ENCODE results near the gene AMBRA1. TPM values are rescaled to one million over a fixed set of nuclear protein-coding genes. Genes with fewer than 3 reads are reported as not detected.
"Not testable (repeated sequence)": the region's sequence is repeated elsewhere in the genome, so short reads cannot be mapped to it uniquely, and the experiment has no call there.

AMBRA1 gene
- total RNA-seq, 4 donors from 2014 or later = 20.0 to 28.9 (median 26.0) TPM

DNA sequence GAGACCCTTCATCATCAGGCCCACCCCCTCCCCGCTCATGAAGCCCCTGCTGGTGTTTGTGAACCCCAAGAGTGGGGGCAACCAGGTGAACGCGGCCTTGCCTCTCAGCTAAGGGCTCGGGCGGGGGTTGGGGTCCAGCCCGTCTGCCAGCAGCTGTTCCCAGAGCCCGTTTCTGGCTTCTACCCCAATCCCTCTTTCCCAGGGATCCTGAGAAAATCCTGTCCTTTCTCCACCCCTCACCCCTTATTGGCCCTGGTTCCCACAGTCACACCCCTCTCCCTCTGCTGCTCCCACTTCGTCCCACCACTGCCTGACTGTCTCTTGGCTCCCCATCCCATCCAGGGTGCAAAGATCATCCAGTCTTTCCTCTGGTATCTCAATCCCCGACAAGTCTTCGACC, 221.7 kb downstream of the AMBRA1 start:
- Histone ChIP-seq H3K27me3 (no peaks in the 10 kb centered on the region), H3K4me3 (no peak overlapping the region), H3K36me3 (peaks cover 33 to 95% (median 89%) of the 10 kb centered on the region in 4 donors), H3K27ac (replicated peaks in 1 of 4) (no peak overlapping the region), H3K4me1 (peaks cover 8 to 16% (median 12%) of the 10 kb centered on the region in 4 donors), H3K9me3 (no peaks in the 10 kb centered on the region)
- intact Hi-C loops (cut with DNase I) = no loop called here
- DNase-seq (ENCODE audit: extremely low spot score) = no peak
- no peak for TF ChIP-seq EP300 (IDR thresholded peaks at IDR 0.05)
- TF ChIP-seq, protein P1, sequence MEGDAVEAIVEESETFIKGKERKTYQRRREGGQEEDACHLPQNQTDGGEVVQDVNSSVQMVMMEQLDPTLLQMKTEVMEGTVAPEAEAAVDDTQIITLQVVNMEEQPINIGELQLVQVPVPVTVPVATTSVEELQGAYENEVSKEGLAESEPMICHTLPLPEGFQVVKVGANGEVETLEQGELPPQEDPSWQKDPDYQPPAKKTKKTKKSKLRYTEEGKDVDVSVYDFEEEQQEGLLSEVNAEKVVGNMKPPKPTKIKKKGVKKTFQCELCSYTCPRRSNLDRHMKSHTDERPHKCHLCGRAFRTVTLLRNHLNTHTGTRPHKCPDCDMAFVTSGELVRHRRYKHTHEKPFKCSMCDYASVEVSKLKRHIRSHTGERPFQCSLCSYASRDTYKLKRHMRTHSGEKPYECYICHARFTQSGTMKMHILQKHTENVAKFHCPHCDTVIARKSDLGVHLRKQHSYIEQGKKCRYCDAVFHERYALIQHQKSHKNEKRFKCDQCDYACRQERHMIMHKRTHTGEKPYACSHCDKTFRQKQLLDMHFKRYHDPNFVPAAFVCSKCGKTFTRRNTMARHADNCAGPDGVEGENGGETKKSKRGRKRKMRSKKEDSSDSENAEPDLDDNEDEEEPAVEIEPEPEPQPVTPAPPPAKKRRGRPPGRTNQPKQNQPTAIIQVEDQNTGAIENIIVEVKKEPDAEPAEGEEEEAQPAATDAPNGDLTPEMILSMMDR (IDR thresholded peaks at IDR 0.05) = no peak
- TF ChIP-seq POLR2A (IDR thresholded peaks at IDR 0.05; ENCODE audit: low read depth) = no peak
- no peak for TF ChIP-seq POLR2AphosphoS5 (IDR thresholded peaks at IDR 0.05)
- WGBS = 81% methylated on average over 6 of the region's 10 CpGs

DNA sequence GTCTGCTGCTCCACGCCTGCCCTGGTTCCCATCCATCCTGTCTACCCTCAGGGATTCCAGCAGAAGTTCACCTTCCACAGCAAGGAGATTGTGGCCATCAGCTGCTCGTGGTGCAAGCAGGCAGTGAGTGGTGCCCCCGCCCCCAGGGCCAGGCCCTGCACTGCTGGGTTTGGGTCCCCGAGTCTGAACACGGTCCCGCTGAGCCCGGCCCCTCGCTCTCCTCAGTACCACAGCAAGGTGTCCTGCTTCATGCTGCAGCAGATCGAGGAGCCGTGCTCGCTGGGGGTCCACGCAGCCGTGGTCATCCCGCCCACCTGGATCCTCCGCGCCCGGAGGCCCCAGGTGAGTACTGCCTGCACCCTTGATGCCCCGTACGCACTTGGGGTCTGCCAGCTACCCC, 222.6 kb downstream of the AMBRA1 start:
- peaks cover 26 to 92% (median 80%) of the 10 kb centered on the region in 4 donors for H3K36me3 ChIP-seq

GRCh38 chr11:46370253-46370652, 223.6 kb downstream of the AMBRA1 start:
- Histone ChIP-seq H3K36me3 (peaks cover 16 to 82% (median 70%) of the 10 kb centered on the region in 4 donors), H3K9me3 (no peaks in the 10 kb centered on the region), H3K4me1 (peaks cover 12 to 32% (median 16%) of the 10 kb centered on the region in 4 donors), H3K27ac (replicated peaks in 1 of 4) (no peak overlapping the region), H3K27me3 (no peaks in the 10 kb centered on the region), H3K4me3 (no peak overlapping the region)
- TF ChIP-seq, protein P1 (IDR thresholded peaks at IDR 0.05) = no peak
- intact Hi-C loops (cut with DNase I) = no loop called here
- WGBS = 87% methylated on average over 13 of the region's 13 CpGs
- DNase-seq (ENCODE audit: extremely low spot score) = no peak

More for the DNA sequence above, 222.6 kb downstream of the AMBRA1 start:
- H3K9me3 ChIP-seq; DNase-seq (ENCODE audit: extremely low spot score); H3K27ac ChIP-seq (replicated peaks in 1 of 4); intact Hi-C loops (cut with DNase I); H3K27me3 ChIP-seq; H3K4me3 ChIP-seq: not testable (repeated sequence)
- WGBS = 89% methylated on average over 9 of the region's 19 CpGs
- peaks cover 12 to 24% (median 16%) of the 10 kb centered on the region in 4 donors for H3K4me1 ChIP-seq

- no peaks in the 10 kb centered on the region for H3K9me3 ChIP-seq
- H3K27ac ChIP-seq (replicated peaks in 1 of 4) = no peak overlapping the region
- H3K36me3 ChIP-seq = peaks cover 9 to 75% (median 64%) of the 10 kb centered on the region in 4 donors
- TF ChIP-seq EP300 (IDR thresholded peaks at IDR 0.05) (no peak), POLR2AphosphoS5 (IDR thresholded peaks at IDR 0.05) (no peak)
- TF ChIP-seq, protein P1 (IDR thresholded peaks at IDR 0.05) = peak; percentile 55 to 88 (median 60)
- intact Hi-C loops (cut with DNase I) = no loop called here
- H3K27me3 ChIP-seq = no peaks in the 10 kb centered on the region
- H3K4me3 ChIP-seq = no peak overlapping the region
- no peak for DNase-seq (ENCODE audit: extremely low spot score)
- 73% methylated on average over 22 of the region's 25 CpGs for WGBS
- H3K4me1 ChIP-seq = peaks cover 13 to 32% (median 19%) of the 10 kb centered on the region in 4 donors
Observed at GRCh38 chr11:46369458-46370152, 224.2 kb downstream of the AMBRA1 start.

- peaks cover 0 to 58% (median 48%) of the 10 kb centered on the region in 4 donors for H3K36me3 ChIP-seq
- intact Hi-C loops (cut with DNase I) = loop anchor here (2.0 kb wide), 1 partner anchor 15 kb away; no protein-coding TSS in a partner anchor
Observed at GRCh38 chr11:46367916-46368267, 225.9 kb downstream of the AMBRA1 start.

More at GRCh38 chr11:46367916-46368267, 225.9 kb downstream of the AMBRA1 start:
- H3K4me3 ChIP-seq = peak overlapping the region in 1 of 4 donors; percentile 22
- H3K27ac ChIP-seq (replicated peaks in 1 of 4) = no peak overlapping the region
- WGBS = 86% methylated on average over 7 of the region's 12 CpGs
- H3K4me1 ChIP-seq = peaks cover 25 to 48% (median 36%) of the 10 kb centered on the region in 4 donors
- H3K9me3 ChIP-seq = no peaks in the 10 kb centered on the region
- H3K27me3 ChIP-seq = no peaks in the 10 kb centered on the region
- TF ChIP-seq, protein P1 (IDR thresholded peaks at IDR 0.05) = no peak
- TF ChIP-seq POLR2A (IDR thresholded peaks at IDR 0.05; ENCODE audit: low read depth) (no peak), EP300 (IDR thresholded peaks at IDR 0.05) (no peak), POLR2AphosphoS5 (IDR thresholded peaks at IDR 0.05) (no peak)
- DNase-seq (ENCODE audit: extremely low spot score) = no peak
